Right atrium auricular region (tissue), 2 donors: ENCODE data around the gene R3HDML. TPM values are rescaled to one million over a fixed set of nuclear protein-coding genes. Genes with fewer than 3 reads are reported as not detected.
"Not testable (repeated sequence)": the region's sequence is repeated elsewhere in the genome, so short reads cannot be mapped to it uniquely, and the experiment has no call there.

ENCODE experiments used
- DNase-seq: peaks from one replicate; pipeline ENCODE4 v3.0.0-alpha.2; 2019; ENCODE audit warnings: low spot score
- H3K27ac ChIP-seq, 2 donors: fragments of 200-600 bp; sonication (generic); 1 replicate in 1 of 2; 2 replicates in 1 of 2; pipeline ENCODE4 v1.5.1; 2016 to 2019
- H3K27me3 ChIP-seq, 2 donors: fragments of 200-600 bp; sonication (generic); one replicate each; pipeline versions ENCODE4 v1.5.1 to v1.6.0; 2017 to 2019
- H3K36me3 ChIP-seq: fragments of 200-600 bp; sonication (generic); one replicate; pipeline ENCODE4 v1.5.1; 2016
- H3K4me1 ChIP-seq, 2 donors: fragments of 200-600 bp; sonication (generic); one replicate each; pipeline versions ENCODE4 v1.5.1 to v1.6.0; 2017 to 2019
- H3K4me3 ChIP-seq, 2 donors: fragments of 200-600 bp; sonication (generic); 1 replicate in 1 of 2; 2 replicates in 1 of 2; pipeline ENCODE4 v1.5.1; 2017 to 2019; ENCODE audit warnings: mild to moderate bottlenecking in 1 of 2, moderate library complexity in 1 of 2
- H3K9me3 ChIP-seq, 2 donors: fragments of 200-600 bp; sonication (generic); one replicate each; pipeline ENCODE4 v1.5.1; 2019
- total RNA-seq, 2 donors: library from RNA; depleted of rRNA; stranded (reverse); fragments of >200 nt; gene quantifications; one replicate each; pipeline ENCODE4 v1.1.0, GENCODE V29; 2016
- TF ChIP-seq, protein P1 (sequence below), 2 donors: fragments of 200-600 bp; sonication (generic); IDR thresholded peaks; one replicate each; pipeline ENCODE4 v1.5.1; 2019; ENCODE audit warnings: antibody characterized with exemption in 2 of 2

The R3HDML gene
- total RNA-seq, 2 donors from 2014 or later = not detected

GRCh38 chr20:44345147-44345546 lies 8.3 kb downstream of the R3HDML start:
- H3K27me3 ChIP-seq = no peaks in the 10 kb centered on the region
- H3K36me3 ChIP-seq = no peaks in the 10 kb centered on the region
- no peak for DNase-seq
- H3K4me1 ChIP-seq = no peaks in the 10 kb centered on the region
- no peaks in the 10 kb centered on the region for H3K9me3 ChIP-seq
- no peak overlapping the region for H3K27ac ChIP-seq
- no peak overlapping the region for H3K4me3 ChIP-seq
- TF ChIP-seq, protein P1, sequence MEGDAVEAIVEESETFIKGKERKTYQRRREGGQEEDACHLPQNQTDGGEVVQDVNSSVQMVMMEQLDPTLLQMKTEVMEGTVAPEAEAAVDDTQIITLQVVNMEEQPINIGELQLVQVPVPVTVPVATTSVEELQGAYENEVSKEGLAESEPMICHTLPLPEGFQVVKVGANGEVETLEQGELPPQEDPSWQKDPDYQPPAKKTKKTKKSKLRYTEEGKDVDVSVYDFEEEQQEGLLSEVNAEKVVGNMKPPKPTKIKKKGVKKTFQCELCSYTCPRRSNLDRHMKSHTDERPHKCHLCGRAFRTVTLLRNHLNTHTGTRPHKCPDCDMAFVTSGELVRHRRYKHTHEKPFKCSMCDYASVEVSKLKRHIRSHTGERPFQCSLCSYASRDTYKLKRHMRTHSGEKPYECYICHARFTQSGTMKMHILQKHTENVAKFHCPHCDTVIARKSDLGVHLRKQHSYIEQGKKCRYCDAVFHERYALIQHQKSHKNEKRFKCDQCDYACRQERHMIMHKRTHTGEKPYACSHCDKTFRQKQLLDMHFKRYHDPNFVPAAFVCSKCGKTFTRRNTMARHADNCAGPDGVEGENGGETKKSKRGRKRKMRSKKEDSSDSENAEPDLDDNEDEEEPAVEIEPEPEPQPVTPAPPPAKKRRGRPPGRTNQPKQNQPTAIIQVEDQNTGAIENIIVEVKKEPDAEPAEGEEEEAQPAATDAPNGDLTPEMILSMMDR (IDR thresholded peaks at IDR 0.05) = no peak

- H3K36me3 ChIP-seq, H3K27ac ChIP-seq, DNase-seq, H3K9me3 ChIP-seq, H3K4me3 ChIP-seq, H3K4me1 ChIP-seq, H3K27me3 ChIP-seq: not testable (repeated sequence)
These were observed 9.1 kb downstream of the R3HDML start for GRCh38 chr20:44345941-44346340.

DNA sequence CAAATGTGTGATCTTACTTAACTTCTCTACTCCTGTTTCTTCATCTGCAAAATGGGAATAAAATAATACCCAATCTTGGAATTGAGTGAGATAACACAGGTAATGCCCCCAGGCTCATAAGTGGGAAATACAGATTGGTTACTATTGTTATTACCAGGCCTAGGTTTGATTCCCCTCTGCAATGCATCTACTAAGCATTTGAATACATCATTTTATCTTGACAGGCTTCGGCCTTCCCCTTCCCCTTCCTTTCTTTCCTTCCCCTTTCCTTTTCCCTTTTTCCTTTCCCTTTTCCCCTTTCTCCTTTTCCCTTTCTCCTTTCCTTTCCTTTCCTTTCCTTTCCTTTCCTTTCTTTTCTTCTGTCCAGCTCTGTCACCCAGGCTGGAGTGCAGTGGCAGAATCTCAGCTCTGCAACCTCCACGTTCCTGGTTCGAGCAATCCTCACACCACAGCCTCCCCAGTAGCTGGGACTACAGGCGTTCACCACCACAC lies 11.4 kb downstream of the R3HDML start:
- TF ChIP-seq, protein P1 (IDR thresholded peaks at IDR 0.05) = no peak
- DNase-seq = no peak

GRCh38 chr20:44349349-44349748 lies 12.5 kb downstream of the R3HDML start:
- Histone ChIP-seq H3K4me3 (no peak overlapping the region), H3K27ac (no peak overlapping the region), H3K9me3 (no peaks in the 10 kb centered on the region), H3K27me3 (no peaks in the 10 kb centered on the region), H3K36me3 (no peaks in the 10 kb centered on the region), H3K4me1 (no peaks in the 10 kb centered on the region)
- no peak for DNase-seq
- TF ChIP-seq, protein P1 (IDR thresholded peaks at IDR 0.05) = no peak

More for the DNA sequence above, 11.4 kb downstream of the R3HDML start:
- Histone ChIP-seq H3K27ac (no peak overlapping the region), H3K27me3 (no peaks in the 10 kb centered on the region), H3K9me3 (no peaks in the 10 kb centered on the region), H3K4me3 (no peak overlapping the region), H3K36me3 (no peaks in the 10 kb centered on the region), H3K4me1 (no peaks in the 10 kb centered on the region)

DNA sequence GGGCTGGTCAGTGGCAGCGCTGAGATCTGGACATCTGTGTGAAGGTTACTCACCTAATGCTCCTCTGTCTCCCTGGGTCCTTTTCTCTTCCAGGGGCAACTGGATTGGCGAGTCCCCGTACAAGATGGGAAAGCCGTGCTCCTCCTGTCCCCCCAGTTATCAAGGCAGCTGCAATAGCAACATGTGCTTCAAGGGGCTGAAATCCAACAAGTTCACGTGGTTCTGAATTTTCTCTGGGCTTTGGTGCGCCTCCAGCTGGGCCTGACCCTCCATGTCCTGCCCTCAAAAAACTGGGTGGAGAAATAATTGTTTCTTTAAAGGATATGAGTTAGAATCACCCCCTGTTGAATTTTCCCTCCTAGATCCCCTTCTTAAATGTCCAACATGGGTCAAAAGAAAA lies 13.7 kb downstream of the R3HDML start:
- TF ChIP-seq, protein P1 (IDR thresholded peaks at IDR 0.05) = no peak
- Histone ChIP-seq H3K27ac (no peak overlapping the region), H3K4me3 (no peak overlapping the region), H3K9me3 (no peaks in the 10 kb centered on the region), H3K27me3 (no peaks in the 10 kb centered on the region), H3K4me1 (no peaks in the 10 kb centered on the region), H3K36me3 (no peaks in the 10 kb centered on the region)
- no peak for DNase-seq

DNA sequence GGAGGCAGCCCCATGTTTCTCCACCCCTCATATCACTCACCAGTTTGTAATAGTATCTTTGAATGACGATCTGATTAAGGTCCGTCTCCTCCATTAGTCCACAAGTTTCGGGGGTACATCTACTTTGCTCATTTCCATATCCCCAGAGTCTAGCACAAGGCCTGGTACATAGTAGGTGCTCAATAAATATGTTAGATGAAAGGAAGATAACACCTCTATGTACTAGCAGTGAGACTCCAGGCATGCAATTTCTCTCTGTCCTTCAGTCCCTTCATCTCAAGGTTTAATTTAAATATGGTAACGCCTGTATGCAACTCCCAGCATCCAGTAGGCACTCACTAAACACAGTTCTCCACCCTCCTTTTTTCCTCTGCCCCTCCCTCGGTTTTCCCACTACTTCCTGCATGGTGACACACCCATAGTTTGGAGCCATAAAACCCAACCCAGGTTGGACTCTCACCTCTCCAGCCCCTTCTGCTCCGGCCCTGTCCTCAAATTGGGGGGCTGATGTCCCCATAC lies 18.2 kb downstream of the R3HDML start:
- TF ChIP-seq, protein P1 (IDR thresholded peaks at IDR 0.05) = no peak
- Histone ChIP-seq H3K4me1 (no peaks in the 10 kb centered on the region), H3K27ac (no peak overlapping the region), H3K27me3 (no peaks in the 10 kb centered on the region), H3K4me3 (no peak overlapping the region), H3K36me3 (no peaks in the 10 kb centered on the region), H3K9me3 (no peaks in the 10 kb centered on the region)
- DNase-seq = no peak
